Esophagus squamous epithelium (tissue), 5 donors: ENCODE measurements around the gene FASTKD1. TPM values are rescaled to one million over a fixed set of nuclear protein-coding genes. Genes with fewer than 3 reads are reported as not detected.
"Not testable (repeated sequence)": the region's sequence is repeated elsewhere in the genome, so short reads cannot be mapped to it uniquely, and the experiment has no call there.

Experiments
- DNase-seq: peaks from one replicate; lab custom pipeline; 2025; lab: John Stamatoyannopoulos, UW
- H3K27ac ChIP-seq, 4 donors: fragments of 200-600 bp; sonication (generic); one replicate each; pipeline ENCODE4 v1.5.1; 2016 to 2019; ENCODE audit warnings: mild to moderate bottlenecking in 1 of 4
- H3K27me3 ChIP-seq, 4 donors: fragments of 200-600 bp; sonication (generic); 1 replicate in 3 of 4; 2 replicates in 1 of 4; pipeline versions ENCODE4 v1.5.1 to v1.6.0; 2017 to 2021; ENCODE audit warnings: antibody characterized with exemption in 1 of 4
- H3K36me3 ChIP-seq, 3 donors: fragments of 200-600 bp; sonication (generic); one replicate each; pipeline ENCODE4 v1.5.1; 2016 to 2019
- H3K4me1 ChIP-seq, 3 donors: fragments of 200-600 bp; sonication (generic); one replicate each; pipeline ENCODE4 v1.5.1; 2017 to 2019
- H3K4me3 ChIP-seq, 4 donors: fragments of 200-600 bp; sonication (generic); 1 replicate in 3 of 4; 2 replicates in 1 of 4; pipeline ENCODE4 v1.5.1; 2016 to 2019; ENCODE audit warnings: mild to moderate bottlenecking in 2 of 4, moderate library complexity in 1 of 4
- H3K9me3 ChIP-seq, 3 donors: fragments of 200-600 bp; sonication (generic); one replicate each; pipeline ENCODE4 v1.5.1; 2016 to 2019
- POLR2A ChIP-seq, 4 donors: fragments of 450-650 bp; IDR thresholded peaks; one replicate each; pipeline ENCODE4 v1.6.1; 2017; ENCODE audit warnings: antibody characterized with exemption in 4 of 4, mild to moderate bottlenecking in 4 of 4, moderate library complexity in 3 of 4
- WGBS, 2 donors: methylation state at CpG; one replicate each; pipeline ENCODE4 v1.1.5; 2018; 5-methylcytosine and 5-hydroxymethylcytosine counted together
- intact Hi-C: fragments of 100-400 bp; cut with DNase I; formaldehyde crosslinking; loops from one replicate; pipeline ENCODE4 v1.15.0; 2022
- total RNA-seq, 4 donors: library from RNA; depleted of rRNA; stranded (reverse); fragments of >200 nt; gene quantifications; one replicate each; pipeline ENCODE4 v1.1.0, GENCODE V29; 2016
- TF ChIP-seq, protein P1 (sequence below), 6 experiments: fragments of 450-650 bp in 4 of 6; fragments of 200-600 bp in 2 of 6; sonication (generic) in 2 of 6; IDR thresholded peaks; one replicate each; pipeline ENCODE4 v1.5.1; 2016 to 2019; ENCODE audit warnings: antibody characterized with exemption in 6 of 6, mild to moderate bottlenecking in 4 of 6, moderate library complexity in 4 of 6
- donor health status: DM: yes; HTN: yes; CAD: no.

FASTKD1 gene
- total RNA-seq, 4 donors from 2014 or later = 15.8 to 36.7 (median 25.9) TPM

- peak overlapping the region; percentile 62 to 94 (median 87) for H3K4me3 ChIP-seq
- TF ChIP-seq POLR2A (IDR thresholded peaks at IDR 0.05) = no peak
- TF ChIP-seq, protein P1, sequence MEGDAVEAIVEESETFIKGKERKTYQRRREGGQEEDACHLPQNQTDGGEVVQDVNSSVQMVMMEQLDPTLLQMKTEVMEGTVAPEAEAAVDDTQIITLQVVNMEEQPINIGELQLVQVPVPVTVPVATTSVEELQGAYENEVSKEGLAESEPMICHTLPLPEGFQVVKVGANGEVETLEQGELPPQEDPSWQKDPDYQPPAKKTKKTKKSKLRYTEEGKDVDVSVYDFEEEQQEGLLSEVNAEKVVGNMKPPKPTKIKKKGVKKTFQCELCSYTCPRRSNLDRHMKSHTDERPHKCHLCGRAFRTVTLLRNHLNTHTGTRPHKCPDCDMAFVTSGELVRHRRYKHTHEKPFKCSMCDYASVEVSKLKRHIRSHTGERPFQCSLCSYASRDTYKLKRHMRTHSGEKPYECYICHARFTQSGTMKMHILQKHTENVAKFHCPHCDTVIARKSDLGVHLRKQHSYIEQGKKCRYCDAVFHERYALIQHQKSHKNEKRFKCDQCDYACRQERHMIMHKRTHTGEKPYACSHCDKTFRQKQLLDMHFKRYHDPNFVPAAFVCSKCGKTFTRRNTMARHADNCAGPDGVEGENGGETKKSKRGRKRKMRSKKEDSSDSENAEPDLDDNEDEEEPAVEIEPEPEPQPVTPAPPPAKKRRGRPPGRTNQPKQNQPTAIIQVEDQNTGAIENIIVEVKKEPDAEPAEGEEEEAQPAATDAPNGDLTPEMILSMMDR (IDR thresholded peaks at IDR 0.05) = no peak
- DNase-seq = no peak
- H3K4me1 ChIP-seq = peaks cover 9 to 37% (median 22%) of the 10 kb centered on the region in 3 donors
- H3K9me3 ChIP-seq = no peaks in the 10 kb centered on the region
- intact Hi-C loops = no loop called here
- no peaks in the 10 kb centered on the region for H3K36me3 ChIP-seq
- WGBS, 2 donors = 4 to 8% methylated on average over 7 of the region's 7 CpGs
- peak overlapping the region; percentile 93 to 99 (median 97) for H3K27ac ChIP-seq
- H3K27me3 ChIP-seq = no peaks in the 10 kb centered on the region
Observed at GRCh38 chr2:169585673-169586072, 12.0 kb upstream of the FASTKD1 start.

GRCh38 chr2:169584005-169584877 lies 10.6 kb upstream of the FASTKD1 start, which contains the start of gene PPIG:
TSS of gene PPIG (plus strand) at chr2:169584351. CDS start at chr2:169604042, 19,691 bp downstream.
- peak within 1 kb of the TSS; percentile 93 to 99 (median 97) for H3K27ac ChIP-seq
- H3K4me1 ChIP-seq = peaks cover 9 to 36% (median 22%) of the 10 kb centered on the region in 3 donors
- TF ChIP-seq, protein P1 (IDR thresholded peaks at IDR 0.05) = no peak
- TF ChIP-seq POLR2A (IDR thresholded peaks at IDR 0.05) = peak in 3 of 4 donors; percentile 17 to 73 (median 67)
- H3K27me3 ChIP-seq = no peaks in the 10 kb centered on the region
- no peaks in the 10 kb centered on the region for H3K9me3 ChIP-seq
- intact Hi-C loops = no loop called here
- 6 to 16% methylated on average over 18 to 35 of the region's 49 CpGs for WGBS, 2 donors
- H3K36me3 ChIP-seq = no peaks in the 10 kb centered on the region
- DNase-seq = peak; percentile 61
- peak within 1 kb of the TSS; percentile 62 to 94 (median 87) for H3K4me3 ChIP-seq

GRCh38 chr2:169583518-169583917 lies 9.9 kb upstream of the FASTKD1 start:
- DNase-seq = no peak
- Histone ChIP-seq H3K4me3 (no peak overlapping the region), H3K4me1 (peaks cover 9 to 36% (median 22%) of the 10 kb centered on the region in 3 donors), H3K36me3 (no peaks in the 10 kb centered on the region), H3K9me3 (no peaks in the 10 kb centered on the region), H3K27me3 (no peaks in the 10 kb centered on the region), H3K27ac (peak overlapping the region; percentile 93 to 99 (median 97))
- WGBS, 2 donors = 94 to 96% methylated on average over 5 of the region's 5 CpGs
- intact Hi-C loops = no loop called here
- TF ChIP-seq, protein P1 (IDR thresholded peaks at IDR 0.05) = no peak
- TF ChIP-seq POLR2A (IDR thresholded peaks at IDR 0.05) = no peak

GRCh38 chr2:169582552-169583266 lies 9.0 kb upstream of the FASTKD1 start:
- DNase-seq, H3K27ac ChIP-seq, H3K36me3 ChIP-seq, H3K4me3 ChIP-seq, H3K9me3 ChIP-seq, H3K27me3 ChIP-seq, intact Hi-C loops: not testable (repeated sequence)
- H3K4me1 ChIP-seq = peaks cover 9 to 31% (median 22%) of the 10 kb centered on the region in 3 donors
- WGBS, 2 donors = 94 to 96% methylated on average over 8 to 10 of the region's 10 CpGs

DNA sequence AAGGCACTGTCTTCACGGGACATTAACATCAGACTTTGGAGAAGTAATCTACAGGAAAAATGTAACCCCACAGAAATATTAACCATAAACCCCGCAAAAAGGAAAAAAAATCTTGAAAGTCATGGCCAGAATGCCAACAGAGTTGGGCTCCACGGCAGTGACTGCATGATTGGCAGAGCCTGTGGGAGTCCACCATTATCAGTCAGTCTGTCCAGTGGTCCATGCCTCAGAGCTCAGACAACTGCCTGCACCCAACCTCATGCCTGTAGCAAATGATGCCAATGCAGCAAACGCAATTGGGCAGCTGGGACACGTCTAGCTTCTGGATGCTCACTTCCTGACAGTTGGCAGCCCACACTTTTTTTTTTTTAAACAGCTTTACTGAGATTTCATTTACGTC lies 5.4 kb upstream of the FASTKD1 start:
- WGBS, 2 donors = 53 to 65% methylated on average over 6 of the region's 6 CpGs
- H3K4me1 ChIP-seq = peaks cover 0 to 5% (median 0%) of the 10 kb centered on the region in 3 donors
- intact Hi-C loops = no loop called here
- H3K4me3 ChIP-seq = no peak overlapping the region
- H3K9me3 ChIP-seq = no peaks in the 10 kb centered on the region
- H3K36me3 ChIP-seq = no peaks in the 10 kb centered on the region
- TF ChIP-seq, protein P1 (IDR thresholded peaks at IDR 0.05) = no peak
- TF ChIP-seq POLR2A (IDR thresholded peaks at IDR 0.05) = no peak
- H3K27me3 ChIP-seq = no peaks in the 10 kb centered on the region
- DNase-seq = no peak
- H3K27ac ChIP-seq = no peak overlapping the region

DNA sequence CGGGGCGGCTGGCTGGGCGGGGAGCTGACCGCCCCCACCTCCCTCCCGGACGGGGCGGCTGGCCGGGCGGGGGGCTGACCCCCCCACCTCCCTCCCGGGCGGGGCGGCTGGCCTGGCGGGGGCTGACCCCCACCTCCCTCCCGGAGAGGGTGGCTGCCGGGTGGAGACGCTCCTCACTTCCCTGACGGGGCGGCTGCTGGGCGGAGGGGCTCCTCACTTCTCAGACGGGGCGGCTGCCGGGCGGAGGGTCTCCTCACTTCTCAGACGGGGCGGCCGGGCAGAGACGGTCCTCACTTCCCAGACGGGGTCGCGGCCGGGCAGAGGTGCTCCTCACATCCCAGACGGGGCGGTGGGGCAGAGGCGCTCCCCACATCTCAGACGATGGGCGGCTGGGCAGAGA lies 1.6 kb upstream of the FASTKD1 start:
- H3K9me3 ChIP-seq, H3K27me3 ChIP-seq, H3K27ac ChIP-seq, intact Hi-C loops, H3K36me3 ChIP-seq, H3K4me3 ChIP-seq, DNase-seq: not testable (repeated sequence)
- no CpG with 5 or more reads among the region's 36 CpGs for WGBS, 2 donors
- peaks cover 5 to 32% (median 9%) of the 10 kb centered on the region in 3 donors for H3K4me1 ChIP-seq

GRCh38 chr2:169574539-169574938 lies 874 bp upstream of the FASTKD1 start:
- H3K36me3 ChIP-seq, H3K4me3 ChIP-seq, intact Hi-C loops, H3K27ac ChIP-seq, H3K27me3 ChIP-seq, H3K9me3 ChIP-seq, DNase-seq: not testable (repeated sequence)
- WGBS, 2 donors = 78 to 90% methylated on average over 5 of the region's 5 CpGs
- H3K4me1 ChIP-seq = peaks cover 5 to 39% (median 9%) of the 10 kb centered on the region in 3 donors
